HL-60/S4 treated with retinoic acid at 250 ng/mL for 4 days and 3 days (cell line): ENCODE measurements around the gene C9orf72.

Experiments
- in situ Hi-C: fragments of 300-500 bp; cut with MboI; formaldehyde crosslinking; loops from 2 replicates; pipeline ENCODE4 v1.7.0; 2022; ENCODE audit warnings: low sequenced_read_pairs

C9orf72 gene

DNA sequence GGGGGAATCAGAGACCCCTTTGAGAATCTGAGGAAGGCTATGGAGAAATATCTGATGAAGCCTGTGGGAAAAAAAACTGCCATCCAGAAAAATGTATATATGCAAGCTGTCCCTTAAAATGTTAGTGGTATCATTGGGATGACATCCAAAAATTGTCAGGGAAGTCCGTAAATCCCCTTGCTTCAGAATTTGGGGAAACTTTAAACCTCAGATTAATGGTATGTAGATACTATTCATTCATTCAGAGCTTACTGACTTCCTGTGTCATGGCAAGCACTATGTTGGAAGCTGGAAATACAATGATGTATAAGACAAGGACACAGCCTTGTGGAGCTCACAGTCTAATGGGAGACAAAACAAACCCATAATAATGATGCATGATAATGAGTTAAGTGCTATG lies 32.8 kb downstream of the C9orf72 start:
- in situ Hi-C loops = loop anchor here (25.0 kb wide), 1 partner anchor 228 kb away; no protein-coding TSS in a partner anchor

DNA sequence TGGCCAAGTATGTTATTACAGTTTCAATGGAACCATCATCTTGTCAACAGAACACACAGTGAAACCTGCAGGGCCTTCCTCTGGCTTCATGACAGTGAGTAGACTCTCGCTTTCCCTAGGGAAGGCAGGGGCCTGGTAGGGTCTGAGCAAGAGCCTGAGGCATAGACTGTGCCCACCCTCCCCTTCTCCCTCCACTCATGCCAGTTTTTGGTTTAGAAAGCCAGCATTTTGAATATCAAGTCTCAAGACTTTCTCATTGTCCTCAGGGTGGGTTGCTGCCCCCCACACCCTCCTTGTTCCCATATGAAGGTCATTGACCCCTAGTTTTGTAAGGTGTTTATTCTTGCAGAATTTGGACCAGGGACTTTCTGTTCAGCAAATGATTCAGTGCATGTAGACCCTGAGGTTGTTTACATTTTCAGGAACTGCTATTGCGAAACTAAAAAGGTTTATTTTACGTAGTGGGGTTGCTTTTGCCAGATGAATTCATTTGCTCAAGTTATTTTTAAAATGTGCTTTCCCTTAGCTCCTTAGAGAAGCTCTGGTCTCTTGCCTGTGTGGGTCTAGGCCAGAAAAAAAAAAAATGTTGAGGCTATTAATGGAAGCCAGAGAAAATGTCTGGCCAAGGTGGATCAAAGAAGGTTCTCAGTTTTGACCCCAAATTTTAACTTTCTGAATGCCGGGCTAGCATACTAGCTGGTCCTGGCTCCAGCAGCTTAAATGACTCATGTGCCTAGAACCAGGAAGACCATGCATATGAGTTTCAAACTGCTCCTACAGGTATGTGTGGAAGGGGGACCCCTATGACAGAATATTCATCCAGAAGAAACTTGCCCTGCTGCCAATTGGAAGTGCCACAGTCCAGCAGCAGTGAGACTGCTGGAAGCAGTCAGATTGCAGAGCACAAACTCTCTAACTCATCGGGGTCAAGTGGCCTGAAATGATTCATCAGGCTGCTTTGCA lies 33.5 kb downstream of the C9orf72 start:
- in situ Hi-C loops = loop anchor here (25.0 kb wide), 1 partner anchor 227 kb away; no protein-coding TSS in a partner anchor

DNA sequence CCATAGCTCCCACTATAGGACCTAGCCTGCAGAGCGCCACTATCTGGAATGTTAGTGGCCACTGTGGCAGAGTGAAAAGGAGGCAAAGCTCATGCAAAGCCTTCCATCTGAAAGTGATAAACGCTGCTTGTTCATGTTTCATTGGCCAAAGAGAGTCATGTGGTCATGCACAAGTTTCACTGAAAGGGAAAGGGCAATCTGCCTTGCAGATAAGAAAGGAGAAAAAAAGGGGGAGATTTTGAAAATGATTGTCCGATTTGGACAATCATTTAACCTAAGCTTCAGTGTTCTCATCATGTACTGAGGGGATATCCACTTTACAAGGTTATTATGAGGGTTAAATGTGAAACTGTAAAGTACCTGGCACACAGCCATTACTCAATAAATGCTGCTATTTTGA lies 34.6 kb downstream of the C9orf72 start:
- in situ Hi-C loops = loop anchor here (25.0 kb wide), 1 partner anchor 226 kb away; no protein-coding TSS in a partner anchor

DNA sequence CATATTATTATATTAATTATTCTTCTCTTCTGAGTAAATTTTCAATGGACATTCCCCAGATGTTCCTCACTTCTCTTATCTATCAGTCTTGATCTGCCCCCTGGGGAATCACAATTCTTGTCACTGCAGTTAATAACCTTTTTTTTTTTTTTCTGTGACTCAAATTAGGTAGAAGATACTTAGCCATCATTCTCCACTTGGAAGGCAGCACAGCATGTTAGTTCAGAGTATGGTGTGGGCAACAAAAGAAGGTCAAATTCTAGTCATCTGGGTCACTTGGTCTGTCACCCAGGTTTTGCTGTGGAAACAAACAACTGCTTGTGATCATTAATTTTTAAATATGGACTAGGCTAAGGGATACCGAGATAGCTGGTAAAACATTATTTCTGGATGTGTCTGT lies 35.5 kb downstream of the C9orf72 start:
- in situ Hi-C loops = loop anchor here (25.0 kb wide), 1 partner anchor 225 kb away; no protein-coding TSS in a partner anchor

DNA sequence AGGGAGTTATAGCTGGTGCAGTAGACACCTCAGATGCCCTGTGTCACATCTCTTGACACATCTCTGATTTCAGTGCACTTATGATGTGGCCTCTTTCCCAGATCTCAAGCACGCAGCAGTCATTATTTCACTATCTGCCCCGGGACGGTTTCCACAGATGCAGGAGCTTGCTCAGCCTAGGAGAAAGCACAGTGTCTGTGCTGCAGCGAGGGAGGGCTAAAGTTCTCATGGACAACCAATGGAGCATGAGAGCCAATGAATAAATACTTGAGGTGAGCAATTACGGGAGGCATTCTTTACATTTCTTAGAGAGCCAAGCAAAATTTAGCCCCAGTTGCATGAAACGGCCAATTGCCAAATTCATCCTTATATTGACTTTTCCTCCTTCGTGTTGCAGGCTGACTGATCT lies 36.2 kb downstream of the C9orf72 start:
- in situ Hi-C loops = loop anchor here (25.0 kb wide), 1 partner anchor 225 kb away; no protein-coding TSS in a partner anchor

DNA sequence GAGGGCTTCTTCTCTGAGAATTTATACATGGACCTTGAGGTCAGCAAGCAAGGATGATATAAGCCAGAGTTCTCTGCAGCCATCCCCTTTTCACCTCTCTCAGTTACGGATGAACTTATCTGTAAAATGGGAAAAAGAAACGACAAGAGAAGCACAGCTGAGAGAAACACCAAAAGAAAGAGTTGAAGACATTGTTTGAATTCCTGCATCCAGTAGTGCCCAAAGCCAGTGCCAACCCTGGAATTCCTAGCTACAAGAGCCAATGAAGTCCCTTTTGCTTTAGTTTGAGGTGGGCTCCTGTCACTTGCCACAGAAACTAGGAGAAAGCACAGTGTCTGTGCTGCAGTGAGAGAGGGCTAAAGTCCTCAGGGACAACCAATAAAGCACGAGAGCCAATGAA lies 37.1 kb downstream of the C9orf72 start:
- in situ Hi-C loops = loop anchor here (25.0 kb wide), 1 partner anchor 224 kb away; no protein-coding TSS in a partner anchor

DNA sequence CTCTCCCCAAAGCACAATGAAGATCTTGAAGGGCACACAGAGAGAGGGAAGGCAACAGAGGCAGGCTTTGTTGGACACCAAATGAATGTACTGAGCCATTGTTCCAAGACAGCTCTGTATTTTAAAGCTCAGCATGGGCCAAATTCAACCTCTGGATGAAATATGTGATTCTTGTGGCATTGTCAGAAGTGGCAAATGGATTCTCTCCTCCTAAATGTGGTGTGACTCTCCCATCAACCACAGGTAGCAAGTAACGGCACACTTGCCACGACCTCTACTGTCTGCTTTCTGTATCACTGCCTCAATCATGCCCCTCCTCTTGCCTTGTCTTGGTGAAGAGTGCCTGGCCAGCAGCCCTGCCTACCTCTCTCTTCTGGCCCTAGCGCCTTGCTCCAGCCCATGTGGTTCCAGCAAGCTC lies 37.6 kb downstream of the C9orf72 start:
- in situ Hi-C loops = loop anchor here (25.0 kb wide), 1 partner anchor 223 kb away; no protein-coding TSS in a partner anchor

DNA sequence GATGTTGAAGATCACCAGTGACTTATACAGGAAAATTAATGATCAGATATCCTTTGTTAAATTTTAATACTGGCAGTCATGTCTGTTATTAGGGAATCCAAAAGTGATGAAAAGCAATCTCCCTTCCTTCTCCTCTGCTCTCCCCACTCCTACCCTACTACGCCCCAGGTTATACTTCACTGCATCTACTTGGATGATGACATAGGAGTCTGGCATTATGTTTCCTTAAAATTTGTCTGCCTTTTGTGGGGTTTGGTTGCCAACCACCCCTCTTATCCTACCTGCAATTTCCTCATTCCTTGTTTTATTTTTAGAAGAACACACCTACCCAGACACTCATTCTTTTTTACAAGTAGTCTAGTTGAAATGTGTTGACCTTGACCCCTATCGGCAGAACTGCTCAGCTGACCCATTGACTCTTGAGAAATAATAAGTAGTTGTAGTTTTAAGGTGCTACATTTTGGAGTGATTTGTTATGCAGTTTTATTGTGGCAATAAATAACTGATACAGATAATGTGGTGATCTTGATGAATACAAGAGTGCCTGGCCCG lies 38.5 kb downstream of the C9orf72 start:
- in situ Hi-C loops = loop anchor here (25.0 kb wide), 1 partner anchor 222 kb away; no protein-coding TSS in a partner anchor

DNA sequence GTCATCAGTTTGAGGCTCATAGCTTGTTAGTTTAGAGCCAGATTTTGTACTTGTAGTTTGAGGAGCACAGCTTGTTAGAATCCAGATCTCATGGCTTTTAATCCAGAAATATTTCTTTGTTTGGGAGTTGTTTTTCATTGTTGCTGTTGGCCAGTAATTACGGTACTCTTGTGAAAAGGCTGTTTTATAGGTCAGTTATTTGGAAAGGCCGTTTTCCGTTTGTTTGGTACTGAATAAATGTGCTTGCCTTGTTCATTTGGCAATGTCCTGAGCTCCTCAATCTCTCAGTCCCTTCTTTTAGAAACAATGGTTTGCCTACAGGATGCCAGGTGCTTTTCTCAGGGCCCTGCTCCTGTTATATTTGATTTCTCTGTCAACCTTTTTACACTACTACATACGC lies 39.1 kb downstream of the C9orf72 start:
- in situ Hi-C loops = loop anchor here (25.0 kb wide), 1 partner anchor 222 kb away; no protein-coding TSS in a partner anchor

DNA sequence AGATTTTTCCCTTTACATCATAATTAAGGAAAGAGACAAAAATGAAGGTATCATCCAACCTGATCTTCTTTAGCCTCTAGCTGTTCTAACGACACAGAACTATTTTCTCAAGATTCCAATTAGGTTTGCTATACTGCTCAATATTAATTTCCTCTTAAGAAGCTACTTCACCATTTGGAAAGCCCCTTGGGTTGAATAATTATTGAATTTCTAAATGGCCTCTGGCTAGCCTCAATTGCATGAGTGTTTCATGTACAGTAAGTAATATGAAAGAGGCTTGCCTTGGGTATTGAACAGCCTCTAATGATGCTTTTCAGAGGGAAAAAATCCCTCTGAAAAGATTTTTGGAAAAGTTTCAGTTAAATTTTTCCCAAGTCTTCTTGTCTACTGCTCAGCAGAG lies 40.0 kb downstream of the C9orf72 start:
- in situ Hi-C loops = loop anchor here (25.0 kb wide), 1 partner anchor 221 kb away; no protein-coding TSS in a partner anchor

DNA sequence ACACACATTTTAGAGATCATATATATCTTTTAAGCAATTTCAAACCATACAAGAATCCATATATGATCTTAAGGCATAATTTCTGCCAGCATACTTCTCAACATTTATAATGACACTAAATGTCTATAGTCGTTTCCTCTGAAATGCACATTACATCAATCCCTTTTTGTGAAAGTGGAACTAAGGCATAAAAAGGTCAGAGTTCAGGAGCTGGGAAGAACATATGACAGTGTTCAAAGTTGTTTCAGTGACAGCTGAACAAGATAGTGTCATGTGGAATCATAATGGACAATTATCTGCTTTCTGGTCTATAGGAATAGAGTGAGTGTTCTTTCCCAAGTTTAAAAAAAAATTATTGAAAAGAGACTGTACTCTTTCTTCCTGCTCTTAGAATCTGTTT lies 41.2 kb downstream of the C9orf72 start:
- in situ Hi-C loops = loop anchor here (25.0 kb wide), 1 partner anchor 220 kb away; no protein-coding TSS in a partner anchor

DNA sequence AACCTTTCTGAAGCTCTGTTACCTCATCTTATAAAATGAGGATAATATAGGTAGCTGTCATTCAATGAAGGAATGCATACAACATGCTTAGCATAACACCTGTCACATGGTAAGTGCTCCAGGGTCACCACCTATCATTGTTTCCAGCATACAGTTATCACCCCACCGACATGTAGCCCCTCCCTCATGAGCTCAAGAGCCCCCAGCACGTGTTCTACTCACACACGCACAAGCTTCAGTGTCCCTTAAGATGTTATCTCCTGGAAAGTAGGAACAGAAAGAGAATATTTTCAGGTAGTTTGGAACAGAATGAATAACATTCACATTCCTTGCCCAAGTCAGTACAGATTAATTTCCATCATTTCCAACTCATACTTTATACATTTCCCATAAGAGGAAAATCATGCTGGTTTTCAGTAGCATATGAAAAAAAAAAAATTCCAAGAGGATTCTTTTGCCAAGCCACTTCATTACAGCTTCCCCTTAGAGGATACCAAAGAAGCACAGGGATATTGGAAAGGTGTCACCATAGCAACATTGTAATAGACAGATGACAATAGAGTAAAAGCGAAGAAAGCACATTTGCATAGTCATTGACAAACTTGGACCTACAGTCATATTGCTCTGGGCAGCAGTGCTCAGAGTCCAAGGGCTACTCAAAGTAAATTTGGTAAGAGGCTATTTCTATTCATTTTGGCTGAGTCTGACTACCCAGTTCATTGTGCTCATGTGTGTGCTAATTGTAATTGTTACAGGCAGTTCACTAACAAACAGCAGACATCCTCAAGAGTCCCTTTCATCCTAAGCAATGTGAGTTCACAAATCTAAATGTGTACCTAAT lies 42.1 kb downstream of the C9orf72 start:
- in situ Hi-C loops = loop anchor here (25.0 kb wide), 1 partner anchor 219 kb away; no protein-coding TSS in a partner anchor

DNA sequence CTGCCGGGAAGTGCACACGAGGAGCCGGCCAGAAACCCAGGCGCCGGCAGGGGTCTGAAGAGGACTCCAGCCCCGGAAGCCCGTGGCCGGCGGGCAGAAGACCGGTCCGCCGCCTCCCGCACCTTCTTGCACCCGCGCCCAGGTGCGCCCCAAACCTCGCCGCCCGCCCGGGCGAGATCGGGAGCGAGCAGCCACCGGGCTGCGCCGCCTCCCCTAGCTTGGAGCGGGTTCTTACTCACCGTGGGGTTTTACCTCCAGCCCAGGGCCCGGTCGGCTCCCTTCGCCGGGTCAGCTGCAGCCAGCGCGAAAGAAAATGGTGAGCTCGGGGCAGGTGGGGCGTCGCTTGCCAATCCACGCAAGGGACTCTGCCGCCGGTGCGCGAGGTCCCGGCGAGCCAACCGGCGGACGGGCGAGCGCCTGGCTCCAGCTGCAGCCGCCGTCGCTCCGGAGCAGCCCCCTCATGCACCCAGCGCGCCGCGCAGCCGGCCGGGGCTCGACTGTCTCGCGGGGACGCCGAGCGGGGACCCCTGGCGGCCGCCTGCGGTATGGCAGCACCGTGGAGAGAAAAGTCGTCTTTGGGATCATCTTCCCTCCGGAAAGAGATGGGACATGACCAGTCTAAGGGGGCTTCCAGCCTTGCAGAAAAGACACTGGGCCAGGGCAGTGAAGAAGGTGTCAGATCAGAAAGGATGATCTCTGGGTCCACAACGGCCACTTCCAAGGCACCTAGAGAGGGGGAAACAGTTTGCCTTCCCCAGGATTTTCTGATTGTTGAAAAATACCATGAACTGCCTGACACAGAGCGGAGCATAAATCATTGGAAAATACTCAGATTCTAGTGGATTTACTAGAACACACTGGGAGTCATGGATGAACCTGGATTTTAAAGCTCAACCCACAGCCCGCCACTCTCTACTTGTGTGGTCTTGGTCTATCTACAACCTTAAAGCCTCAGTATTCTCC lies 43.7 kb downstream of the C9orf72 start, which contains the start of gene MOB3B:
TSS of gene MOB3B (minus strand) at position 499 of the 963 bp plus-strand sequence. CDS start 74,264 bp downstream, outside the sequence.
- in situ Hi-C loops = loop anchor here (25.0 kb wide), 1 partner anchor 217 kb away; no protein-coding TSS in a partner anchor

DNA sequence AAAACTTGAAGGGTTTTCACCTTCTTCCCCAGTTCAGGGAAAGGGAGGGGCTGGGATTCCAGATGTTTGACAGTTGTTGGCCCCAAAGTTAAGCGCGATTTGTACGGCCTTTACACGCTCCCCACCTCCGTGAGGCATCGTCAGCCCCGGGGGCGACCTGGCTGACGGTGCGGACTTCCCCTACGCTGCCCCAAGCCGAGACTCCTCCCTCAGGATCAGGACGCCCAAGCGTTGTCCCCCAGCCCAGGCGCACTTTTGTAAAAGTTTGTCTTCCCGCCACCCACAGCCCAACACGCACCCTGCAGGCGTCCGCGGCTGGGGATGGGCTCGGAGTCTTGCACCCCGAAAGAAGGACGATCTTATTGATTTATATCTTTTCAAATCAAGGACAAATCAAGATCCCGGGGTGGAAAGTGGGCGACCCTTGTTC lies 44.4 kb downstream of the C9orf72 start:
- in situ Hi-C loops = loop anchor here (25.0 kb wide), 1 partner anchor 217 kb away; no protein-coding TSS in a partner anchor

DNA sequence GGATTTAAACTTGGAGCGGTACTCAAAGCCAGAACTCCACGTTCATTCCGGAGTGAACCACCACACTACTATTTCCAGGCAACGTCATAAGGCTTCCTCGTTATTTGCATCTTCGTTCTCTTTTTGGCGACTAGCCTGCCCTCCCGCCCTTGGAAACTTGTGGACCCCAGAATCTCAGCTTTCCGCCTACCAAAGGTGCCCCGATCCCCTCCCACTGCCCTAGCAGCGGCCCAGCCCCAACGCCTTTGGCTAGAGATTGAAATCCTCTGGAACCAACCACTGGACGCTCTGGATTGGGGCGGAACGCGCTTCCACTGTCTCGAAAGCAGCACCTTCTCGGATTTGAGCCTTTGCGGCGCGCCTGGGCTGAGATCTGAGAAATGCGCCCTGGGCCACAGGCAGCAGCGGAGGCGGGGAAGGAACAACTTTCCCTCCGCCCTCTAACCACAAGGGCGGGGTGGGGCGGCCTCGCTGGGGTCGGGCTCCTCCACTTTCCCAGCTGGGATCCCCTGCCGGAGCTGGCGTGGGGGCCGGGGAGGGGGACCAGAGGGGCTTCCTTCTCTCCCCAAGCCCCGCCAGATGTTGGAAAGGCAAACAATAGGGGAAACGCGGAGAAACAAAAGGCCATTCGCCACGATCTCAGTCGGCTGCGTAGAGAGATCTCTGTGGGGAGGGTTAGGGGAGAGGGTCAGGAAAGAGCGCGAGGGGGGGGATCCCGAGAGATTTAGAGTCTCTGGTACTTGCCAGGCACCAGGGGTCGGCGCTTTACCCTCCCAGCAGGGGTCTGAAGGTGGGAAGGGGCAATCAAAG lies 45.0 kb downstream of the C9orf72 start:
- in situ Hi-C loops = loop anchor here (25.0 kb wide), 1 partner anchor 216 kb away; no protein-coding TSS in a partner anchor

DNA sequence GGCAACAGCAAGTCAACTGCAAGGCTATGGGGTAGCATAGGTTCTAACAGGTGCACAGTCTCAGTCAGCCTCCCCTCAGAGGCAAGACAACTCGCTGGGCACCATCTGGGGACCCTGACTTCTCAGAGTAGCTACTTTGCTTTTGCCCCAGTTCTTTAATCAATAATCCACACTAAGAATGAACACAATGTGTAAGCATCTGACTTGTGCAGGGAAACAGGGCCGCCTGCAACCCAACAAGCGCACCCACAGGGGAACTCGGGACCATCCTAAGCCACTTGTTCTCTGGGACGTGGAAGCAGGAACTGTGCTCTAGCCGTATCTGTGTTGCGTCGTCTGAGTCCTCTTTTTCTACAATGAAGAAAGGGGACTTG lies 45.6 kb downstream of the C9orf72 start:
- in situ Hi-C loops = loop anchor here (25.0 kb wide), 1 partner anchor 215 kb away; no protein-coding TSS in a partner anchor

DNA sequence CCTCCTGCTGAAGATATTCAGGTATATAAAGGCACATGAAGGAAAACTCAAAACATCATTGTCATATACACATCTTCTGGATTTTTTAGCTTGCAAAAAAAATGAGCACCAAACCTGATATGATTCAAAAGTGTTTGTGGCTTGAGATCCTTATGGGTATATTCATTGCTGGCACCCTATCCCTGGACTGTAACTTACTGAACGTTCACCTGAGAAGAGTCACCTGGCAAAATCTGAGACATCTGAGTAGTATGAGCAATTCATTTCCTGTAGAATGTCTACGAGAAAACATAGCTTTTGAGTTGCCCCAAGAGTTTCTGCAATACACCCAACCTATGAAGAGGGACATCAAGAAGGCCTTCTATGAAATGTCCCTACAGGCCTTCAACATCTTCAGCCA lies 49.0 kb downstream of the C9orf72 start, which contains the start of gene IFNK:
TSS of gene IFNK (plus strand) at position 55 of the 400 bp plus-strand sequence. CDS start at position 102, 47 bp downstream.
- in situ Hi-C loops = no loop called here

DNA sequence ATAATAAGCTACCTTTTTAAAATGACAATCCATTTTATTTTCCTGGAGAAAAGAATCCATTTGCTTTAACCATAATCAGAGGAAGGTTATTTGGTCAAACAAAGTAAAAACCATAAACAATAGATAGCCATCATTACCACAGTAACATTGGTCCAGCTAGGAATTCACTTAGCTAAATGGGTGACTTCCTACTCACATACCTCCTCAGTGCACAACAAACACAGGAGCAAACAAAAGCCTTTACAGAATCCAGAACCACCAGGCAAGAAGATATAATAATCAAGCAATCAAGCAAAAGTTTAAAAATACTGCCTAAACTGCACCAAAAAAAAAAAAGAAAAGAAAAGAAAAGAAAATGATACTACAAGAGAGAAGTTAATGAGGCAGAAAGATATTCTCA lies 50.1 kb downstream of the C9orf72 start:
- in situ Hi-C loops = no loop called here
